NCI-H2171 treated with DMSO at 0.1 percent for 48 hours (cell line): ENCODE data around the gene EFNB3.

ENCODE experiments used
- DNase-seq: peaks from one replicate; lab custom pipeline; 2025; lab: John Stamatoyannopoulos, UW

EFNB3 gene

DNA sequence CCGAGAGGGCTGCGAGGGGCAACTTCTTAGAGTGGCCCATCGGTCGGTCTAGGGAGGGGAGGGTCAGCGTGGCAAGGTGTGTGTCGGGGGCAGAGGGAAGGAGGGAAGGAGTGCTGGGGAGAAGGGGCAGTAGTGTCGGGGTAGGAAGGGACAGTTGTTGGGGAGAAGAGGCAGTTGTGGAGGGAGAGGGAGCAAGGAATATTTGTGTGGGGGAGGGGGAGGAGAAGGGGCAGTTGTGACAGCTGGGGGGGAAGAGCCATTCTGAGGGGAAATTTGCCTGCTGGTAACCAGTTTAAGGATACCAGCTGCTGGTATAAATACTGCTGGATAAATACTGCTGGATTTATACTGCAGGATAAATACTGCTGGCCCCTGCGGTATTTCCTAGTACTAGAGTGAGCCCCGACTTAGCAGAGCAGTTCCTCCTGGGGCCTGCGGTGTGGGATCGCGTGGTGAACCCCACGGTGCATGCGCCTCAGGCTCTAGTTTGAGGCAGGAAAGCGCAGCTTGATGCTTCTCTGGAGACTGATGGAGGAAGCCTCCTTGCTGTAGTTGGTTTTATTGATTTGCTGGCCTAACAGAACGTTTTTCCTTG lies 12.9 kb downstream of the EFNB3 start:
- peak; percentile 45 for DNase-seq

DNA sequence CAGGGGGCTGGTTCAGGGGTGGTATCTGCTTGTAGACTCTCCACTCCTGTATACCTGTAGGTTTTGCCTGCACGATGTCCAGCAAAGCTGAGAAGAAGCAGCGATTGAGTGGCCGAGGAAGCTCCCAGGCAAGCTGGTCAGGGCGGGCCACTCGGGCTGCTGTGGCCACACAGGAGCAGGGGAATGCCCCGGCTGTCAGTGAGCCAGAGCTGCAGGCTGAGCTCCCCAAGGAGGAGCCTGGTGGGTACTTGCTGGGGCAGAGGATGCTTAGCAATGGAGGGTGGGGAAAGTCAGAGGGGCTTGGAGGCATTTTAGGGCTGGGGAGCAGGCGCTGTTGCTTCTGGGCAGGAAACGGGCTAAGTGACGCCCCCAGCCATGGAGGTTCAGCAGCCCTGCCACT lies 14.7 kb downstream of the EFNB3 start:
- no peak for DNase-seq

DNA sequence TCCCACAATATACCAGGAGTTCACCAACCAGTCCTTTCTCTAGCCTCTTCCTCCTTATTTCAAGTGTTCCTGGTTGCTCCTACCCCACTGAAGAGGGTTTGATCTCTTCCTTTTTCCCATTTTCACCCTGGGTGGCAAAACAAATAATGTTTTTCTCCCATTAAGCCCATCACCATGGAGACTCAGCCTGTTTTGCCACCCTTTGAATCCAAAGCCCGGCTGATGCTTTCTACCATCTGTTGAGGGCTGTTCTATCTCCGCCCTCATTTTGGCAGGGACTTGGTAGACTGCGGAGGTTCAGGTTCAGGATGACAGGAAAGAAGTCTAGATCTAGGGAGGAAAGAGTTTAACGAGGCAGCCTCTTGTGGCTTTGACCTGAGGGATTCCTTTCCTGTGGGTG lies 15.1 kb downstream of the EFNB3 start:
- peak; percentile 90 for DNase-seq

DNA sequence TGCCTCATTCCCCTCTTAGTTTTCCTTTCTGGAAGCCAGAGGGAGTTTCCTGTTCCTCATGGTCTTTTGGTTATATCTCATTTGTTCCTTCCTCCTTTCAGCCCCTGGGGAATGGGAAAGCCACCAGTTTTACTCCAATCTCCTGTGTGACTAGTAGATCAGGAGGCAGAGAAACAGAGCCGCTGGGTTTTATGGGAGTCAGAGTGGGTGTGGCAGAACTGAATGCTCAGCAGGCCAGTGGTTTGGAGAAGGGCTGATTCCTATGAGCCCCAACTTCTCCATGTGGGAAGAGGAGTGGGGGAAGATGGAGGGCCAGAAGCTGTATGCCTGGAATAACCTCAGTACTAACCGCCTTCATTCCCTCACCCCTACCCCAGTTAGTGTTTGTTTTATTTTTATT lies 16.6 kb downstream of the EFNB3 start:
- DNase-seq, result no peak

DNA sequence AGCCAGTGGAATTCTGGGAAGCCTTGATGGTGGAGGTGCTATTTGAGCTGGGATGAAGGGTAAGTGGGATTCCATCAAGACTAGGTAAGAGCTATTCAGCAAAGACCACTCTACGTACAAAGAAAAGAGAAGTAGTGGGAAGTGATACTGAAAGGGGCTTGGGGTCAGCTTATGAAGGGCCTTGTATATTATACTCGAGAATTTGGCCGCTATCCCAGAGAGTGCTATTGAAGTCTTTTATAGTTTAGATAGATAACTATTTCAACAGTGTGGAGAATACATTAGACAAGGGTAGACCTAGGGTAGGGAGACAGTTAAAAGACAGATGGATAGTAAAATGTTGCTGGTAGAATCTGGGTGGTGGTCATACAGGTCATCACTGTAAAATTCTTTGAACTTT lies 22.9 kb downstream of the EFNB3 start:
- DNase-seq, result no peak

DNA sequence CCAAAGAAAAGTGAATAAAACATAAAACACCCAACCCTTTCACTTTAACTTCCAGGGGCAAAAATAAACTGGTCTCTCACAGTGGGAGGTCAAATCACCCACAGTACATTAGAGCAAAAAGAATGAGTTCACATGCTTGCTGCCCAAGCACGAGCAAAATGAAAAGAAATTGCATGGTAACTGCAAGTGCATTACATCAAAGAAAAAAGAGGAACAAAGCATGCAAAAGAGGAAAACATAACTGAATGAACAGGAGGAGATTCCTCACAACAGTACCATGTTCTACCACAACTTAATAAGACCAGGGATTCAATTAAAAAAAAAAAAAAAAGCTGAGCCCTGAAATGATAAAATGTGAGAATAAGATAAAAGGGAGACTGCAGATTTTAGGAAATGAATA lies 24.8 kb downstream of the EFNB3 start:
- no peak for DNase-seq

DNA sequence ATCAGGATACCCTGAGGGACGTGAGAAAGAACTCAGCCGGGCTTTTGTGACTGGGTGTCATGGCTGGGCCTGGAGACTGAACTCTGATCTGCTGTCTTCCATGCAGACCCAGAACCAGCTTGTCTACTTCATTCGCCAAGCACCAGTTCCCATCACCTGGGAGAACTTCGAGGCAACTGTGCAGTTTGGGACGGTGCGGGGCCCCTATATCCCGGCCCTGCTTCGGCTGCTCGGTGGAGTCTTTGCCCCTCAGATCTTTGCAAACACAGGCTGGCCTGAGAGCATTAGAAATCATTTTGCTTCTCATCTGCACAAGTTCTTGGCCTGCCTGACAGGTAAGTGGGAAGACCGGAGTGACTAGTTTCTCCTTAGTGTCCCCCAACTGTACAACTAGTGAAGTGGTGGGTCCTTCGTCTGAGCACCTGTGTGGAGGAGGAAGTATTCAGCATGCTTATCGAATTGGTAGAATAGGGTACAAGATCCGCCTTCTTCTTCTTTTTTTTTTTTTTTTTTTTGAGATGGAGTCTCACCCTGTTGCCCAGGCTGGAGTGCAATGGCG lies 28.1 kb downstream of the EFNB3 start:
- no peak for DNase-seq

DNA sequence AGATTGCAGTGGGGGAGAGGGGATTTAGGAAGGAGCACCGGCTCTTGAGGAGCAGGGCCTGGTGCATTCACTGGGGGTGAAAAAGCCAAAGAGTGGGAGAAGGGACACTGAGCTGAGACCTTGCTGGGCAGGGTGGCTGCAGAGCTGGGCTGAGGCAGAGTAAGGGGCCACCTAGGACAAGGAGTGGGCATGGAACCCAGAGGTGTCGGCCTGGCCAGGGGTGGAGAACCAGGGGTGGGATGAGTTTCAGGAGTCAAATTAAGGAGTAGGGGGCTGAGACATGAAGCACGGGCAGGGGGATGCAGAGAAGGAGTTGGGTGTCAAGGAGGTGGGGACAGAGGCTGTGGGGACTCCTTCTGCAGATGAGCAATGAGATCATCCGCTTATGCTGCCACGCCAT lies 32.6 kb downstream of the EFNB3 start:
- no peak for DNase-seq

DNA sequence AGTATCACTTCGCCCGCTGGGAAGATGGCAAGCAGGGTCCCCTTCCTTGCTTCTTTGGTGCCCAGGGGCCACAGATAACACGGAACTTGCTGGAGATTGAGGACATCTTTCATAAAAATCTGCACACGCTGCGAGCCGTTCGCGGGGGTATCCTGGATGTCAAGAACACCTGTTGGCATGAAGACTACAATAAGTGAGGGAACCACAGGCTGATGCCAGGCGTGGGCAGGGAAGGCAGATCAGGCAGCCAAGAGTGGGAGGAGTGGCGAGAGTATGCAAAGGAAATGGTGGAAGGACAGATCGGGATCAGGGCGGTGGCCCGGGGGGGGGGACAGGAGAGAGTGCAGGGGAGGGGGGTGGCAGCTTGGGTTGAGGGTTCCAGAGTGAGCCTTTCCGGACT lies 34.7 kb downstream of the EFNB3 start:
- DNase-seq, result no peak

DNA sequence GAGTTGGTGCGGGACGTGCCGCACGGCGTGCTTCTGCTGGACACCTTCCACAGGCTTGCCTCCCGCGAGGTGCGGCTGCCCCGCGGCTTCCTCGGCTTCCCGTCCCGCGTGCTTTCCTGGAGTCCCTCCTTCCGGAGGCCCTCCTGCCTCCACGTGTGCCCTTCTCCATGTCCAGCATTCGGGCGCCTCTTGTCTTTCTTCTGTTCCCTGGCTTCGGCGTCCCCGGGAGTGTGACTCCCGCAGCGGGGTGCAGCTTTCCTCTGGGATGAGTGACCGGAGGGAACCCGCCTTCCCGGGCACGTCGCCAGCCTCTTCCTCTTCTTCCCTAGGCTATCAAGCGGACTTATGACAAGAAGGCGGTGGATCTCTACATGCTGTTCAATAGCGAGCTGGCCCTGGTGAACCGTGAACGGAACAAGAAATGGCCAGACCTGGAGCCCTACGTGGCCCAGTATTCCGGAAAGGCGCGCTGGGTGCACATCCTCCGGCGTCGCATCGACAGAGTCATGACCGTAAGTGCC lies 35.5 kb downstream of the EFNB3 start:
- no peak for DNase-seq

DNA sequence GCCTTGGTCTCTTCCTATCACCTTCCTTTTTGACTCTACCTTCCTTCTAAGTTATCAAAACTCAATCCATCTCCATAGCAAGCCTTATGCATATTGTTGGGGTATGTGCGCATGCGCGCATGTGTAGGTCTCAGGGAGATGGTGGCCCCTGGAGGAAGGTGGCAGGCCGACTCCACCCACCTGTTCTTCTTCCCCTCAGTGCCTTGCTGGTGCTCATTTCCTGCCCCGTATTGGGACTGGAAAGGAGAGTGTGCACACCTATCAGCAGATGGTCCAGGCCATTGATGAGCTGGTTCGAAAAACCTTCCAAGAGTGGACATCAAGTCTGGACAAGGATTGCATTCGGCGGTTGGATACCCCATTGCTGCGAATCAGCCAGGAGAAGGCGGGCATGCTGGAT lies 37.7 kb downstream of the EFNB3 start:
- DNase-seq, result no peak

DNA sequence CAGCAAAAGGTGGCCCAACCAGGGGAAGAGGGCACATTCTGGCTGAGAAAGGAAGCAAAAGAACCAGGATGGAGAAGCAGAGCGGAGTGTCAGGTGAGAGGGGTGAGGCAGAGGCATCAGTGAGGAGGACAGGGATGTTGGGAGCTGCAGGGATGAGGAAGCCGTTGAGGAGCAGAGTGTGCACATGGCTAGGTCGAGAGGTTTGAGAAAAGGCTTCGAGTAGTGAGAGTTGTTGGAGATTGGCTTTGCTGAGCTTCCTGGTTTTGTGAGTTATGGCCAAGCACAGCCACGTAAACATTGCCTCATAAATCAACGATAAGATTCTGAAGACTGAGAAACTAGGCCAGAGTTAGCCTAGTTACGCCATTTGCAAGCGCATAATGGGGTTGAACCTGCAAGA lies 39.4 kb downstream of the EFNB3 start:
- DNase-seq, result no peak

DNA sequence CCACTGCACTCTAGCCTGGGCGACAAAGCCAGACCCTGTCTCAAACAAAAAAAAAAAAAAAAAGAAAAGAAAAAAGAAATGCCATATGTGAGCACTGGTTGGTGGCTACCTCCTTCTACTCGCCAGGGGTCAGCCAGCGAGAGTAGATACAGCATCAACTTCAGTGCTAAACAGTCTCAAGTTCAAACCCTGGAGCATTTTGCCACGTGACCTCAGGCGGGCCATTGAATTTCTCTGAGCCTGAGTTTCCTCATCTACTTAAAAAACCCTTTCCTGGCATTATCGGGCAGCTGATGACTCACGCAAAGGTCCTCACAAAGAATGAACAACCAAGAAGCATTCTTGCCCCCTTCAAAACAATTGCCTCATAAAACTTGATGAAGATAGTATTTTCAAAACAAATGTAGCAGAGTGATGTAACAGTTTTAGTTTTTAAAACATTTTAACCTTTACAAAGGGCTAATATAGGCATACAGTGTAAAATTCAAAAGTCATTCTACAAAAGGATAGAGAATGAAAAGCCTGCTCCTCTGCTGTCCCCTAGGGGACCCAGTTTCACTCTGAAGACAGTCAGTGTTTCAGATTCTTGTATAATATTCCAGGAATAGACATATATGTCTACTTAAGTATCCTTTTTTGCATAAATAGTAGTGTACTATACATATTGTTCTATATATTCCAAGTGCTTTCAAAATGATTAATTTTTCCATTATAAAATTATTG lies 40.9 kb downstream of the EFNB3 start:
- no peak for DNase-seq

DNA sequence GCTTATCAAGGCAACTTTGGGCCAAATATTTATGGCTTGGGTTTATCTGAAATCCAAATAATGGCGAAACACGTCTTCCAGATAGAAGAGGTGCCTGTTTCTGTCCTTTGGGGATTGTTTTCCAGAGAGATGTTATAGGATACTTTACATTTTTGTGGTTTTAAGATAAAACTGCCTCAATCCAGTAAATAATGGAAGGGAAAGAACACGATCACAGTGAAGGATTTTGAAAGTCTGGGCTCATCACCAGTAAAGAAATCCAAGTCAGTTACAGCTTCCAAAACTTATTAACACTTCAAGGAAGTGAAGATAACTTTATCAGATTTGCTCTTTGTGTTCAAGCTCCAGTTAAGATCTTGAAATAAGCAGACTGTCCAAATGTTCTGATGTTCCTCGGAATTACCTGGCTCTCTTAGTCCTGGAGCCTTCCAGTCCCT lies 42.7 kb downstream of the EFNB3 start:
- DNase-seq, result no peak

DNA sequence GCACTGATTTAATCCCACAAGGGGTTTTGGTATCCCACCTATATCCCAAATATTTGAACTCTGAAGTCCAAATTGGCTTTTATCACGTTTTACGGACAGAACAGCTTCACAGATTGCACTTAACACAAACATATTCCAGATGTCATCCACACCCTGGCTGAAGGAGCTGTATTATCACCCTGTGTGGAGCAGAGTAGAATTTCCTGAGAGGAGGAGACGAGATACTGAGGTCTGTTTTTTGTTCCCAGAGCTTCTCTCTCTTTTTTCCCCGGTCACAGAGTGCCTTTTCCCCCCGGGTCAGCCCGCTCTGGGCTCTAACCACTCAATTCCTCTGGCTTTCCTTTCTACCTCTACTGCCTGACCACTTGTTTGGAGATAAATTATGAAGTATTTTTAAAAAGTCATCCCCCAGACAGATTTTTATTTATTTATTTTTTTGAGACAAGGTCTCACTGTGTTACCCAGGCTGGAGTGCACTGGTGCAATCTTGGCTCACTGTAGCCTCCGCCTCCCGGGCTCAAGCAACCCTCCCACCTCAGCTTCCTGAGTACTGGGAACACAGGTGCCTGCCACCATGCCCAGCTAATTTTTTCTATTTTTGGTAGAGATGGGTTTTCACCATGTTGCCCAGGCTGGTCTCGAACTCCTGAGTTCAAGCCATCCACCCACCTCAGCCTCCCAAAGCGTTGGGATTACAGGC lies 43.2 kb downstream of the EFNB3 start:
- DNase-seq, result no peak

DNA sequence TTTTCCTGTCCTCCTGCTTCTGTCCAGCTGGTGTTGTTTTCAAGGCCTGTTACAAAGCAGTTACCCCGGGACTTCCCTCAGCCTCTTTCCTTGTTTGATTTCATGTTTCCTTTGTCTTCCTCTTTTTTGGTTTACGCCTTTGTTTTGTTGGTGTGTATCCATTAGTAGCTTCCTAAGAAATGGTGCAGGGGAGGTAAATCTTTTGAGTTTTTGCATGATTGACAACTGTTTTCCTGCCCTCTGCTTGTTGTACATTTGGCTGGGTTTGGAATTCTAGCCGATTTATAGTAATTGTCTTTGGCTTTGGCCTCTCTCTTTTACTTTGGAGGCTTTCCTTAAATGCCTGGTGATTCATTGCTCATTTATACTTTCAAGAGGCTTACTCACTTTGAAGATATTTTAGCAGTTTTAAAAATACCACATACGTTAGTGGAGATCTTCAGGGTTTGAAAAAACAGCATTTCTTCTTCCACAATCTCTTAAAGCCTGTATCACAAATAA lies 45.4 kb downstream of the EFNB3 start:
- DNase-seq, result no peak

DNA sequence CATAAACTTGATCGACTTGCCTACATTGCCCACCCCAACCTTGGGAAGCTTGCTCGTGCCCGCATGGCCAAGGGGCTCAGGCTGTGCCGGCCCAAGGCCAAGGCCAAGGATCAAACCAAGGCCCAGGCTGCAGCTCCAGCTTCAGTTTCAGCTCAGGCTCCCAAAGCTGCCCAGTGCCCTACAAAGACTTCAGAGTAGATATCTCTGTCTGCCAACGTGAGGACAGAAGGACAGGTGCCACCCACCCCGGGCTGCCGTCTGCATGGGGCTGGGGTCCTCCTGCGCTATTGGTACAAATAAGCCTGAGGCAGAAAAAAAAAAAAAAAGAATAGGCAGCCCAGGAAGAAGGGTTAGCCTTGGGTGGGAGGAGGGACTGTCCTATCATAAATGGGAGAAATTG lies 49.7 kb downstream of the EFNB3 start:
- no peak for DNase-seq

DNA sequence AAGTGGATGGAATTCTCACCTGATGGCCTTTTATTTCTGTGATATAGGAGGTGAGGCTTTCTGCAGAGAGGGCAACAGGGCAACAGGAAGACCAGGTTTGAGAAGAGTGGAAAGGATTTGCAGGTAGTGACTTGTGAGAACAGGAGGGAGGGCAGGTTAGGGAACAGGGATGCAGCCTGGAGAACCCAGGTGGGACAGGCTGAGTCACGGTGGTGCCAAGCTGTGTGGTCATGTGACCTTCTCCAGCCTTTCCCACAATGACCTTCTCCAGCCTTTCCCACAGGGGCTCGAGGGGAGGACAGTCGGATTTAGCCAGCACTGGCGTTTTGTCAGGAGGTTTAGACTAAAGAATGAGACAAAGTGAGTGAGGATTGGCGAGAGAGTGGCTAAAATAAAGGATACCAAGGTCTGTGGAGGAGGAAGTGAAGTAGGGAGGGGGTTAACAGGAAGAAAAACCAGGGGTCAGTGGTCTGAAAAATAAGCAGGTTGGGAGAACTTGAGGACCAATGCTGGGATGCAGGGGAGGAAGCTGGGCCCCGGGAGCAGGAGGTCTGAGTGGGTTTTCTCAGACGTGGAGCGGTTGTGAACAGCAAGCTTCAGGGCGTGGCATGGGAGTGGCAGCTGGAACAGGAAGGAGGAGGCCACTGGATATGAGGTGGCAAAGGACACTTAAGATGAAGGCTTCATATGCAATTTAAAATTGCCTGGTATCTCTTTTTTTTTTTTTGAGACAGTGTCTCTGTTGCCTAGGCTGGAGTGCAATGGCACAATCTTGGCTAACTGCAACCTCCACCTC lies 50.3 kb downstream of the EFNB3 start:
- no peak for DNase-seq

DNA sequence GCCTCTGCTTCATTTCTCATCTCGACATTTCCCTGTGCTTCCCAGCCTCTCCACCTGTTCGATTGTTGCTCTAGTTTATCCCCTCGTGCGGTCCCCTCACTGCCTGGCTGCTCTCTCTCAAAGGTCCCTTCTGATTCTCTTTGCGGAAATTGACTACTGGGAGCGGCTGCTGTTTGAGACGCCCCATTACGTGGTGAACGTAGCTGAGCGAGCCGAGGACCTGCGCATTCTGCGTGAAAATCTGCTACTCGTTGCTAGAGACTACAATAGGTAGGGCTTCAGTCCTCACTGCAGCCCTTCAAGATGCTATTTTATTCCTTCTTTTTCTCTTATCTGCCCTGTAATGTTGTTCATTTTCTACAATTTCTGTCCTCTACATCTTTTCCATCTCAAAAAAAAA lies 52.0 kb downstream of the EFNB3 start:
- DNase-seq, result no peak
